ENCODE results near the gene EPB41. TPM values are rescaled to one million over a fixed set of nuclear protein-coding genes. Genes with fewer than 3 reads are reported as not detected.

Gene EPB41
- total RNA-seq, 1 experiment from 2014 or later = 41.7 TPM

DNA sequence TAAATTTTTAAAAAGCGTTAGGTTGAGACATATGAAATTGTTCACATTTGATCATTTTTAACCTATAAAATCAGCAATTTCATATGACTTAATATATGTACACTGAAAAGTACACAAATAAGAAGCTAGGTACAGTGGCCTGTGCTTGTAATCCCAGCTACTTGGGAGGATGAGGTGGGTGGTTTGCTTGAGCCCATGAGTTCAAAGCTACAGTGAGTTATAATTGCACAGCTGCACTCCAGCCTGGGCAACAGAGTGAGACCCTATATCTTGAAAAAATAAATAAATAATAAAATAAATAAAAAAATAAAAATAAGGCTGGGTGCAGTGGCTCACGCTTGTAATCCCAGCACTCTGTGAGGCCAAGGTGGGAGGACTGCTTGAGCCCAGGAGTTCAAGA, 5.2 kb upstream of the EPB41 start:
- TF ChIP-seq TCF7L2 (IDR thresholded peaks at IDR 0.05; ENCODE audit: borderline replicate concordance, extremely low read depth, insufficient read depth, insufficient read length) (no peak), POLR2A (IDR thresholded peaks at IDR 0.05; ENCODE audit: borderline replicate concordance, extremely low read depth, insufficient read depth, insufficient read length) (no peak)
- ChIA-PET RAD21 (ENCODE audit: low non-redundant PET in 1 of 2, low total read pairs in 2 of 2, uncharacterized antibody in 2 of 2, unreplicated experiment in 2 of 2) (no interaction called here), CTCF (no interaction called here), POLR2A (no interaction called here)
- BruUV-seq (replicated peaks) = no TSS peak
- Histone ChIP-seq H3K36me3 (ENCODE audit: control insufficient read depth in 1 of 2, insufficient read depth in 2 of 2, low read length in 2 of 2) (no peaks in the 10 kb centered on the region), H3K4me2 (ENCODE audit: low read length) (no peak overlapping the region), H4K20me1 (ENCODE audit: insufficient read depth) (no peaks in the 10 kb centered on the region), H3K9me3 (ENCODE audit: control insufficient read depth in 1 of 2, insufficient read depth in 1 of 2, low read depth in 1 of 2, low read length in 2 of 2) (no peaks in the 10 kb centered on the region), H3K4me3 (replicated peaks in 1 of 2; ENCODE audit: low read depth in 1 of 2, low read length in 2 of 2) (no peak overlapping the region), H2AFZ (ENCODE audit: low read depth, low read length, poor library complexity, severe bottlenecking) (no peak overlapping the region), H3K9me2 (ENCODE audit: insufficient read depth) (no peaks in the 10 kb centered on the region), H3K9ac (ENCODE audit: low read length) (no peak overlapping the region), H3K79me2 (ENCODE audit: insufficient read depth, low read length) (no peaks in the 10 kb centered on the region), H3K27ac (ENCODE audit: low read depth, low read length) (no peak overlapping the region), H3K4me1 (ENCODE audit: control insufficient read depth in 1 of 2, insufficient read depth in 2 of 2, low read length in 2 of 2) (peaks cover 5 to 8% of the 10 kb centered on the region in 2 experiments), H3K27me3 (ENCODE audit: insufficient read depth, low read length) (no peaks in the 10 kb centered on the region)
- intact Hi-C loops (cut with micrococcal nuclease) = no loop called here
- DNase-seq (ENCODE audit: low read depth, low spot score) (no peak), ATAC-seq (no peak)

DNA sequence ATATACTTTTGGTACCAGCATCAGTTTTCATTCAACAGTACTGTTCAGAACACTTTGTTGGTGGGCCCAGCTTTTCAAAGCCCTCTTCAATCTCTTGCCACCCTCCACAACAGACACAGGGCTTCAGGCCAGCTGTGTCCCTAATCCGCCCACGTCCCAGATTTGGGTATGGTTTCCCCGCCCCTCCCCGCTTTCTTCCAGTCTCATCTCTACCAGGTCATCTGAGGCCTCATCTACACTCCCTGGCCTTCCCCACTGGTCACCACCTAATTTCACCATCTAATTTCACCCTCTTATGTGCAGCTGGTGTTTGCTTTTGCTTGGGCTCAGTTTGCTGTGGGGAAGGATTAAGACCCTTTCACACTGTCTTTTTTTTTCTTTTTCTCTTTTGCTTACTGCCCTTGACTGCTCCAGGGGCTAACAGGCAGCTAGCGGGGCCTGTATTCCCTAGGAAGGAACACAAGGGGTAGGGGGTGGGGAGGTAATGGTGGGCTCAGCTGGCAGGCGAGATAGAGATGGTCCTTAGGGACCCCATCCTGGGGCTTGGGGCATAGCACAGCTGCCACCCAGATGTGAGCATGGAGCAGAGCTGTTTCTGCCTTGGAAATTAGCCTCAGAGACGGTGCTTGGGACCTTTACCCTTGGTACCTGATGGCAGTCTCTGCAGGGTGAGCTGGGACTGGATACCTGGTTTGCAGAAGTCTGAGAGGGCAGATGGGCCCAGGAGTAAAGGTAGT, 3.8 kb upstream of the EPB41 start:
- intact Hi-C loops (cut with micrococcal nuclease) = no loop called here
- no peaks in the 10 kb centered on the region for H4K20me1 ChIP-seq (ENCODE audit: insufficient read depth)
- peaks cover 5% of the 10 kb centered on the region for H3K79me2 ChIP-seq (ENCODE audit: insufficient read depth, low read length)
- H3K9me3 ChIP-seq (ENCODE audit: control insufficient read depth in 1 of 2, insufficient read depth in 1 of 2, low read depth in 1 of 2, low read length in 2 of 2) = no peaks in the 10 kb centered on the region
- H3K9me2 ChIP-seq (ENCODE audit: insufficient read depth) = no peaks in the 10 kb centered on the region
- no peak overlapping the region for H3K9ac ChIP-seq (ENCODE audit: low read length)
- no peaks in the 10 kb centered on the region for H3K36me3 ChIP-seq (ENCODE audit: control insufficient read depth in 1 of 2, insufficient read depth in 2 of 2, low read length in 2 of 2)
- H3K4me3 ChIP-seq (replicated peaks in 1 of 2; ENCODE audit: low read depth in 1 of 2, low read length in 2 of 2) = no peak overlapping the region
- no peak overlapping the region for H3K27ac ChIP-seq (ENCODE audit: low read depth, low read length)
- peaks cover 8 to 17% of the 10 kb centered on the region in 2 experiments for H3K4me1 ChIP-seq (ENCODE audit: control insufficient read depth in 1 of 2, insufficient read depth in 2 of 2, low read length in 2 of 2)
- POLR2A ChIA-PET = no interaction called here
- no peaks in the 10 kb centered on the region for H3K27me3 ChIP-seq (ENCODE audit: insufficient read depth, low read length)
- ATAC-seq = no peak
- CTCF ChIA-PET = interaction anchor here (0.6 to 1.9 kb wide), 2 partner anchors 12 to 26 kb away, joined by 4 read pairs; no protein-coding TSS in a partner anchor
- no peak overlapping the region for H2AFZ ChIP-seq (ENCODE audit: low read depth, low read length, poor library complexity, severe bottlenecking)
- RAD21 ChIA-PET (ENCODE audit: low non-redundant PET in 1 of 2, low total read pairs in 2 of 2, uncharacterized antibody in 2 of 2, unreplicated experiment in 2 of 2) = no interaction called here
- no peak for DNase-seq (ENCODE audit: low read depth, low spot score)
- H3K4me2 ChIP-seq (ENCODE audit: low read length) = no peak overlapping the region
- BruUV-seq (replicated peaks) = no TSS peak
- no peak for TF ChIP-seq ZNF274 (IDR thresholded peaks at IDR 0.05; ENCODE audit: low read depth, low read length)
- TF ChIP-seq EZH2phosphoT487 (IDR thresholded peaks at IDR 0.05; ENCODE audit: borderline replicate concordance) = no peak
- TF ChIP-seq EZH2 (IDR thresholded peaks at IDR 0.05) = no peak
- TF ChIP-seq, protein P1, sequence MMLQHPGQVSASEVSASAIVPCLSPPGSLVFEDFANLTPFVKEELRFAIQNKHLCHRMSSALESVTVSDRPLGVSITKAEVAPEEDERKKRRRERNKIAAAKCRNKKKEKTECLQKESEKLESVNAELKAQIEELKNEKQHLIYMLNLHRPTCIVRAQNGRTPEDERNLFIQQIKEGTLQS (IDR thresholded peaks at IDR 0.05) = no peak
- TF ChIP-seq TCF7L2 (IDR thresholded peaks at IDR 0.05; ENCODE audit: borderline replicate concordance, extremely low read depth, insufficient read depth, insufficient read length) = no peak
- TF ChIP-seq ELF1 (IDR thresholded peaks at IDR 0.05; ENCODE audit: borderline replicate concordance, low read depth) = no peak
- TF ChIP-seq, protein P2, sequence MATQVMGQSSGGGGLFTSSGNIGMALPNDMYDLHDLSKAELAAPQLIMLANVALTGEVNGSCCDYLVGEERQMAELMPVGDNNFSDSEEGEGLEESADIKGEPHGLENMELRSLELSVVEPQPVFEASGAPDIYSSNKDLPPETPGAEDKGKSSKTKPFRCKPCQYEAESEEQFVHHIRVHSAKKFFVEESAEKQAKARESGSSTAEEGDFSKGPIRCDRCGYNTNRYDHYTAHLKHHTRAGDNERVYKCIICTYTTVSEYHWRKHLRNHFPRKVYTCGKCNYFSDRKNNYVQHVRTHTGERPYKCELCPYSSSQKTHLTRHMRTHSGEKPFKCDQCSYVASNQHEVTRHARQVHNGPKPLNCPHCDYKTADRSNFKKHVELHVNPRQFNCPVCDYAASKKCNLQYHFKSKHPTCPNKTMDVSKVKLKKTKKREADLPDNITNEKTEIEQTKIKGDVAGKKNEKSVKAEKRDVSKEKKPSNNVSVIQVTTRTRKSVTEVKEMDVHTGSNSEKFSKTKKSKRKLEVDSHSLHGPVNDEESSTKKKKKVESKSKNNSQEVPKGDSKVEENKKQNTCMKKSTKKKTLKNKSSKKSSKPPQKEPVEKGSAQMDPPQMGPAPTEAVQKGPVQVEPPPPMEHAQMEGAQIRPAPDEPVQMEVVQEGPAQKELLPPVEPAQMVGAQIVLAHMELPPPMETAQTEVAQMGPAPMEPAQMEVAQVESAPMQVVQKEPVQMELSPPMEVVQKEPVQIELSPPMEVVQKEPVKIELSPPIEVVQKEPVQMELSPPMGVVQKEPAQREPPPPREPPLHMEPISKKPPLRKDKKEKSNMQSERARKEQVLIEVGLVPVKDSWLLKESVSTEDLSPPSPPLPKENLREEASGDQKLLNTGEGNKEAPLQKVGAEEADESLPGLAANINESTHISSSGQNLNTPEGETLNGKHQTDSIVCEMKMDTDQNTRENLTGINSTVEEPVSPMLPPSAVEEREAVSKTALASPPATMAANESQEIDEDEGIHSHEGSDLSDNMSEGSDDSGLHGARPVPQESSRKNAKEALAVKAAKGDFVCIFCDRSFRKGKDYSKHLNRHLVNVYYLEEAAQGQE (IDR thresholded peaks at IDR 0.05; ENCODE audit: low read depth) = no peak
- no peak for TF ChIP-seq POLR2AphosphoS5 (IDR thresholded peaks at IDR 0.05; ENCODE audit: low read depth, low read length)
- TF ChIP-seq, protein P3, sequence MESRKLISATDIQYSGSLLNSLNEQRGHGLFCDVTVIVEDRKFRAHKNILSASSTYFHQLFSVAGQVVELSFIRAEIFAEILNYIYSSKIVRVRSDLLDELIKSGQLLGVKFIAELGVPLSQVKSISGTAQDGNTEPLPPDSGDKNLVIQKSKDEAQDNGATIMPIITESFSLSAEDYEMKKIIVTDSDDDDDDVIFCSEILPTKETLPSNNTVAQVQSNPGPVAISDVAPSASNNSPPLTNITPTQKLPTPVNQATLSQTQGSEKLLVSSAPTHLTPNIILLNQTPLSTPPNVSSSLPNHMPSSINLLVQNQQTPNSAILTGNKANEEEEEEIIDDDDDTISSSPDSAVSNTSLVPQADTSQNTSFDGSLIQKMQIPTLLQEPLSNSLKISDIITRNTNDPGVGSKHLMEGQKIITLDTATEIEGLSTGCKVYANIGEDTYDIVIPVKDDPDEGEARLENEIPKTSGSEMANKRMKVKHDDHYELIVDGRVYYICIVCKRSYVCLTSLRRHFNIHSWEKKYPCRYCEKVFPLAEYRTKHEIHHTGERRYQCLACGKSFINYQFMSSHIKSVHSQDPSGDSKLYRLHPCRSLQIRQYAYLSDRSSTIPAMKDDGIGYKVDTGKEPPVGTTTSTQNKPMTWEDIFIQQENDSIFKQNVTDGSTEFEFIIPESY (IDR thresholded peaks at IDR 0.05; ENCODE audit: extremely low read depth, insufficient replicate concordance, low read length) = no peak
- TF ChIP-seq SRF (IDR thresholded peaks at IDR 0.05; ENCODE audit: low read depth) = no peak
- no peak for TF ChIP-seq CEBPB (IDR thresholded peaks at IDR 0.05; ENCODE audit: low read depth)
